ENCODE data around the gene GTPBP8. TPM values are rescaled to one million over a fixed set of nuclear protein-coding genes. Genes with fewer than 3 reads are reported as not detected.

GTPBP8 gene
- total and polyA plus RNA-seq, 10 of the 15 experiments (the other 5 are each of a cell fraction or from before 2014, with no cell fraction given), result 10.3 to 29.0 (median 17.0) TPM

DNA sequence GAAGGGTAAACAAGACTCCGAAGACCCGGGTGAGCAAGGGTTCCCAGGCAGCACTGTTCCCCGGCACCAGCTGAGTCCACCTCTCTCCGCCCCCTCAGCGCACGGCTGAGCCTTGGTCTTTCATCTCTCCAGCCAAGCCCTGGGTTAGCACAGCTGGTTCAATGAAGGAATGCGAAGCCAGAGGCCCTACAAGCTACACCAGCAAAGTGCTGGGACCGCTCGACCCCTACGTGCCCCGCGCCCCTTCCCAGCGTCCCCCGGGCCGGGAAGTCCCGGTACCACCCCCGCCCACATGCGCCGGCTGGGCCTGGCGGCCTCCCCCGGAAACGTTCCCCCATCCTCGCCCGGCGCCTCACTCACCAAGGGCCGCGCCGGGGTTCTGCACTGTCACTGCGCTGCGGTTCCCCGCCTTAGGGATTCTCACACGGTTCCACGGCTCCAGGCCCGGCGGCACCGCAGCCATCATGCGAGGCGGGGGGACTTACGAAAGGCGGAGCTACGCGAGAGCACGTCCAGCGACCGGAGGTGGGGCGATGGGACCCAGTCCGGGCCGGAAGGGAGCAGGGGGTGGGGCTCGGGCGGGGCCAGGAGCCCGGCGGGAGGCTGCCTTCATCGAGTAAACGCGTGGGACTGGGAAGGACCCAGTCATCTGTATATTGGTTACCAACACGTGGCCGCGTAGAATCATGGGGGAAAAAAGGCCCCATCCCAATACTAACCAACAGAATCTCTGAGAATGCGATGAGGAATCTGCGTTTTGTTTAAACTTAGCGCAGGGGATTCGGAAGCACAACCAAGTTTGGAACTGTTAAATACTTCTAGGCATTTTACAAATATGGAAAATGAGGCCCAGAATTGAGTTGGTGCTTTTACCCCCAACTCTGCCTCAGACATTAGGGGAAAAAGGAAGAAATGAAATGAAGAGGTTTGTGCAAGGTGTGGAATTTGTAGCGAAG is 28.7 kb downstream of the GTPBP8 start (continued):
- TF ChIP-seq E4F1 (IDR thresholded peaks at IDR 0.05; ENCODE audit: borderline replicate concordance, partially characterized antibody) (no peak), TCF3 (IDR thresholded peaks at IDR 0.05; ENCODE audit: borderline replicate concordance, insufficient read depth, low read depth, low read length) (peak; percentile 53; the same call in 1 of the 2 replicates), E2F4 (IDR thresholded peaks at IDR 0.05; ENCODE audit: low read depth, low read length) (no peak), HDAC6 (IDR thresholded peaks at IDR 0.05; ENCODE audit: unreplicated experiment) (no peak), MYC (IDR thresholded peaks at IDR 0.05; ENCODE audit: insufficient read depth, insufficient read length, insufficient replicate concordance, low read length, severe bottlenecking) (no peak), PML (IDR thresholded peaks at IDR 0.05; ENCODE audit: low read length) (peak; percentile 72; the same call in 1 of the 2 replicates), GABPA (IDR thresholded peaks at IDR 0.05; ENCODE audit: low read depth) (peak; percentile 63; the same call in 1 of the 2 replicates), MYB (IDR thresholded peaks at IDR 0.05; ENCODE audit: borderline replicate concordance, low read depth, low read length) (0 out of 2 replicates have a peak, but pooled peaks have one; percentile 9), HSF1 (IDR thresholded peaks at IDR 0.05; ENCODE audit: low read depth, low read length) (no peak), NRF1 (conservative IDR thresholded peaks at IDR 0.05; ENCODE audit: low read depth, low read length) (no peak), SREBF2 (IDR thresholded peaks at IDR 0.05; ENCODE audit: low read length) (no peak), NFIC (IDR thresholded peaks at IDR 0.05; ENCODE audit: low read depth, low read length) (no peak)
- TF ChIP-seq, protein P1, sequence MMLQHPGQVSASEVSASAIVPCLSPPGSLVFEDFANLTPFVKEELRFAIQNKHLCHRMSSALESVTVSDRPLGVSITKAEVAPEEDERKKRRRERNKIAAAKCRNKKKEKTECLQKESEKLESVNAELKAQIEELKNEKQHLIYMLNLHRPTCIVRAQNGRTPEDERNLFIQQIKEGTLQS (IDR thresholded peaks at IDR 0.05; ENCODE audit: borderline replicate concordance, extremely low read depth, low read depth, low read length), result no peak
- TF ChIP-seq, protein P2, sequence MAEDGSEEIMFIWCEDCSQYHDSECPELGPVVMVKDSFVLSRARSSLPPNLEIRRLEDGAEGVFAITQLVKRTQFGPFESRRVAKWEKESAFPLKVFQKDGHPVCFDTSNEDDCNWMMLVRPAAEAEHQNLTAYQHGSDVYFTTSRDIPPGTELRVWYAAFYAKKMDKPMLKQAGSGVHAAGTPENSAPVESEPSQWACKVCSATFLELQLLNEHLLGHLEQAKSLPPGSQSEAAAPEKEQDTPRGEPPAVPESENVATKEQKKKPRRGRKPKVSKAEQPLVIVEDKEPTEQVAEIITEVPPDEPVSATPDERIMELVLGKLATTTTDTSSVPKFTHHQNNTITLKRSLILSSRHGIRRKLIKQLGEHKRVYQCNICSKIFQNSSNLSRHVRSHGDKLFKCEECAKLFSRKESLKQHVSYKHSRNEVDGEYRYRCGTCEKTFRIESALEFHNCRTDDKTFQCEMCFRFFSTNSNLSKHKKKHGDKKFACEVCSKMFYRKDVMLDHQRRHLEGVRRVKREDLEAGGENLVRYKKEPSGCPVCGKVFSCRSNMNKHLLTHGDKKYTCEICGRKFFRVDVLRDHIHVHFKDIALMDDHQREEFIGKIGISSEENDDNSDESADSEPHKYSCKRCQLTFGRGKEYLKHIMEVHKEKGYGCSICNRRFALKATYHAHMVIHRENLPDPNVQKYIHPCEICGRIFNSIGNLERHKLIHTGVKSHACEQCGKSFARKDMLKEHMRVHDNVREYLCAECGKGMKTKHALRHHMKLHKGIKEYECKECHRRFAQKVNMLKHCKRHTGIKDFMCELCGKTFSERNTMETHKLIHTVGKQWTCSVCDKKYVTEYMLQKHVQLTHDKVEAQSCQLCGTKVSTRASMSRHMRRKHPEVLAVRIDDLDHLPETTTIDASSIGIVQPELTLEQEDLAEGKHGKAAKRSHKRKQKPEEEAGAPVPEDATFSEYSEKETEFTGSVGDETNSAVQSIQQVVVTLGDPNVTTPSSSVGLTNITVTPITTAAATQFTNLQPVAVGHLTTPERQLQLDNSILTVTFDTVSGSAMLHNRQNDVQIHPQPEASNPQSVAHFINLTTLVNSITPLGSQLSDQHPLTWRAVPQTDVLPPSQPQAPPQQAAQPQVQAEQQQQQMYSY (CRISPR knock-in tag; IDR thresholded peaks at IDR 0.05), result no peak
- TF ChIP-seq, protein P3, sequence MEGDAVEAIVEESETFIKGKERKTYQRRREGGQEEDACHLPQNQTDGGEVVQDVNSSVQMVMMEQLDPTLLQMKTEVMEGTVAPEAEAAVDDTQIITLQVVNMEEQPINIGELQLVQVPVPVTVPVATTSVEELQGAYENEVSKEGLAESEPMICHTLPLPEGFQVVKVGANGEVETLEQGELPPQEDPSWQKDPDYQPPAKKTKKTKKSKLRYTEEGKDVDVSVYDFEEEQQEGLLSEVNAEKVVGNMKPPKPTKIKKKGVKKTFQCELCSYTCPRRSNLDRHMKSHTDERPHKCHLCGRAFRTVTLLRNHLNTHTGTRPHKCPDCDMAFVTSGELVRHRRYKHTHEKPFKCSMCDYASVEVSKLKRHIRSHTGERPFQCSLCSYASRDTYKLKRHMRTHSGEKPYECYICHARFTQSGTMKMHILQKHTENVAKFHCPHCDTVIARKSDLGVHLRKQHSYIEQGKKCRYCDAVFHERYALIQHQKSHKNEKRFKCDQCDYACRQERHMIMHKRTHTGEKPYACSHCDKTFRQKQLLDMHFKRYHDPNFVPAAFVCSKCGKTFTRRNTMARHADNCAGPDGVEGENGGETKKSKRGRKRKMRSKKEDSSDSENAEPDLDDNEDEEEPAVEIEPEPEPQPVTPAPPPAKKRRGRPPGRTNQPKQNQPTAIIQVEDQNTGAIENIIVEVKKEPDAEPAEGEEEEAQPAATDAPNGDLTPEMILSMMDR (IDR thresholded peaks at IDR 0.05 in 2 of 3, conservative IDR thresholded peaks at IDR 0.05 in 1 of 3; ENCODE audit: control insufficient read depth in 2 of 3, extremely low read depth in 1 of 3, insufficient read depth in 1 of 3, low read depth in 3 of 3, low read length in 3 of 3), result no peak

Data from GM12878 (cell line).